ACC112 (cell line): ENCODE data around the gene PIH1D2.
"Not testable (repeated sequence)": the region's sequence is repeated elsewhere in the genome, so short reads cannot be mapped to it uniquely, and the experiment has no call there.

Experiments
- H2AFZ ChIP-seq: fragments of 200-600 bp; sonication (generic); one replicate; pipeline ENCODE4 v1.6.0; 2017; ENCODE audit warnings: antibody characterized with exemption, low read length; ENCODE audit not compliant: unreplicated experiment
- H3K27ac ChIP-seq: fragments of 200-600 bp; sonication (generic); 2 replicates; pipeline ENCODE4 v1.5.1; 2014; ENCODE audit warnings: low read depth, mild to moderate bottlenecking, antibody characterized with exemption, low read length, moderate library complexity
- H3K27me3 ChIP-seq: fragments of 200-600 bp; sonication (generic); 2 replicates; pipeline ENCODE4 v1.6.1; 2014; ENCODE audit warnings: mild to moderate bottlenecking, antibody characterized with exemption, low read length, moderate library complexity, mixed read lengths; ENCODE audit not compliant: insufficient read depth
- H3K36me3 ChIP-seq: fragments of 200-600 bp; sonication (generic); 2 replicates; pipeline ENCODE4 v1.6.1; 2016; ENCODE audit warnings: mild to moderate bottlenecking, antibody characterized with exemption, low read length, moderate library complexity, mixed read lengths; ENCODE audit not compliant: insufficient read depth
- H3K4me1 ChIP-seq: fragments of 200-600 bp; sonication (generic); one replicate; pipeline ENCODE4 v1.6.1; 2016; ENCODE audit warnings: low read length, mixed read lengths; ENCODE audit not compliant: insufficient read depth, unreplicated experiment, control insufficient read depth
- H3K4me3 ChIP-seq: fragments of 200-600 bp; sonication (generic); 2 replicates; pipeline ENCODE4 v1.5.1; 2014; ENCODE audit warnings: mild to moderate bottlenecking, low read depth, low read length
- H3K79me2 ChIP-seq: fragments of 200-600 bp; sonication (generic); one replicate; pipeline ENCODE4 v1.6.0; 2016; ENCODE audit warnings: low read length; ENCODE audit not compliant: control insufficient read depth, unreplicated experiment, insufficient read depth

Gene PIH1D2

GRCh38 chr11:112097734-112098528 lies 24.1 kb upstream of the PIH1D2 start:
- Histone ChIP-seq H3K27ac (no peak overlapping the region), H3K36me3 (peaks cover 10% of the 10 kb centered on the region; the same call in 1 of the 2 replicates), H3K79me2 (no peaks in the 10 kb centered on the region), H3K4me1 (no peaks in the 10 kb centered on the region), H3K4me3 (no peak overlapping the region), H2AFZ (no peak overlapping the region), H3K27me3 (no peaks in the 10 kb centered on the region)

- H3K27me3 ChIP-seq, result no peaks in the 10 kb centered on the region
- no peaks in the 10 kb centered on the region for H3K79me2 ChIP-seq
- peaks cover 15% of the 10 kb centered on the region for H3K36me3 ChIP-seq
- H2AFZ ChIP-seq, result no peak overlapping the region
- no peak overlapping the region for H3K27ac ChIP-seq
- H3K4me3 ChIP-seq, result no peak overlapping the region
- H3K4me1 ChIP-seq, result no peaks in the 10 kb centered on the region
Measured at GRCh38 chr11:112096194-112096593, 22.4 kb upstream of the PIH1D2 start.

- not testable (repeated sequence) for H2AFZ ChIP-seq, H3K4me1 ChIP-seq, H3K79me2 ChIP-seq, H3K27ac ChIP-seq, H3K4me3 ChIP-seq, H3K27me3 ChIP-seq
- peaks cover 15% of the 10 kb centered on the region for H3K36me3 ChIP-seq
Measured at GRCh38 chr11:112095302-112095701, 21.5 kb upstream of the PIH1D2 start.

- Histone ChIP-seq H3K27me3 (no peaks in the 10 kb centered on the region), H3K4me1 (peaks cover 23% of the 10 kb centered on the region), H3K4me3 (peak overlapping the region; percentile 98), H3K27ac (peak overlapping the region; percentile 47; the same call in 1 of the 2 replicates), H3K79me2 (peaks cover 55% of the 10 kb centered on the region), H2AFZ (peak overlapping the region; percentile 87), H3K36me3 (peaks cover 34% of the 10 kb centered on the region)
Measured at GRCh38 chr11:112087212-112087611, 13.4 kb upstream of the PIH1D2 start.

GRCh38 chr11:112086422-112087191 lies 12.8 kb upstream of the PIH1D2 start, which contains the start of the genes SDHD and TIMM8B:
TSS of gene SDHD (plus strand) at chr11:112086873. CDS start at chr11:112086908, 35 bp downstream.
TSS of gene TIMM8B (minus strand) at chr11:112086756. CDS start at chr11:112086723, 33 bp downstream.
- H3K4me1 ChIP-seq, result peaks cover 23% of the 10 kb centered on the region
- H3K4me3 ChIP-seq, result peak within 1 kb of the TSS; percentile 98
- peaks cover 55% of the 10 kb centered on the region for H3K79me2 ChIP-seq
- peak within 1 kb of the TSS; percentile 47; the same call in 1 of the 2 replicates for H3K27ac ChIP-seq
- peak within 1 kb of the TSS; percentile 87 for H2AFZ ChIP-seq
- H3K36me3 ChIP-seq, result peaks cover 38% of the 10 kb centered on the region
- no peaks in the 10 kb centered on the region for H3K27me3 ChIP-seq

- Histone ChIP-seq H3K4me1 (peaks cover 23% of the 10 kb centered on the region), H3K4me3 (peak overlapping the region; percentile 98), H3K27ac (peak overlapping the region; percentile 40; the same call in 1 of the 2 replicates), H3K79me2 (peaks cover 55% of the 10 kb centered on the region), H3K36me3 (peaks cover 38% of the 10 kb centered on the region), H3K27me3 (no peaks in the 10 kb centered on the region), H2AFZ (peak overlapping the region; percentile 74)
Measured at GRCh38 chr11:112085822-112086421, 12.1 kb upstream of the PIH1D2 start.

- peak overlapping the region; percentile 94 for H3K27ac ChIP-seq
Measured at GRCh38 chr11:112082729-112083128, 8.9 kb upstream of the PIH1D2 start.

GRCh38 chr11:112062923-112063322 lies 10.9 kb downstream of the PIH1D2 start:
- no peak overlapping the region for H2AFZ ChIP-seq
- H3K27me3 ChIP-seq, result no peaks in the 10 kb centered on the region
- no peak overlapping the region for H3K4me3 ChIP-seq
- no peak overlapping the region for H3K27ac ChIP-seq
- no peaks in the 10 kb centered on the region for H3K4me1 ChIP-seq
- peaks cover 16% of the 10 kb centered on the region for H3K36me3 ChIP-seq
- H3K79me2 ChIP-seq, result no peaks in the 10 kb centered on the region

More at GRCh38 chr11:112082729-112083128, 8.9 kb upstream of the PIH1D2 start:
- H3K4me1 ChIP-seq, result peaks cover 14% of the 10 kb centered on the region
- no peak overlapping the region for H3K4me3 ChIP-seq
- peaks cover 33% of the 10 kb centered on the region for H3K36me3 ChIP-seq
- H3K79me2 ChIP-seq, result peaks cover 35% of the 10 kb centered on the region
- no peak overlapping the region for H2AFZ ChIP-seq
- no peaks in the 10 kb centered on the region for H3K27me3 ChIP-seq

GRCh38 chr11:112058103-112058502 lies 15.7 kb downstream of the PIH1D2 start:
- Histone ChIP-seq H2AFZ (no peak overlapping the region), H3K27ac (no peak overlapping the region), H3K27me3 (no peaks in the 10 kb centered on the region), H3K4me1 (no peaks in the 10 kb centered on the region), H3K4me3 (no peak overlapping the region), H3K79me2 (no peaks in the 10 kb centered on the region), H3K36me3 (peaks cover 30% of the 10 kb centered on the region)

- peaks cover 21% of the 10 kb centered on the region for H3K36me3 ChIP-seq
- H3K27me3 ChIP-seq, result no peaks in the 10 kb centered on the region
- H3K79me2 ChIP-seq, result no peaks in the 10 kb centered on the region
- H3K27ac ChIP-seq, result no peak overlapping the region
- no peak overlapping the region for H3K4me3 ChIP-seq
- no peak overlapping the region for H2AFZ ChIP-seq
- no peaks in the 10 kb centered on the region for H3K4me1 ChIP-seq
Measured at GRCh38 chr11:112057170-112057569, 16.6 kb downstream of the PIH1D2 start.
